Omental fat pad (tissue), 4 donors: ENCODE data around the gene CNTN4. TPM values are rescaled to one million over a fixed set of nuclear protein-coding genes. Genes with fewer than 3 reads are reported as not detected.

Experiments used
- ATAC-seq: fragments of 150-250 bp; one replicate; pipeline ENCODE4 v1.9.1; 2016; ENCODE audit warnings: mild to moderate bottlenecking, moderate library complexity; ENCODE audit not compliant: low FRiP score
- DNase-seq: peaks from one replicate; pipeline ENCODE4 v3.0.0-alpha.2; 2019; ENCODE audit warnings: low spot score
- total RNA-seq, 4 donors: library from RNA; depleted of rRNA; stranded (reverse); fragments of >200 nt; gene quantifications; one replicate each; pipeline ENCODE4 v1.1.0, GENCODE V29; 2016
- TF ChIP-seq, protein P1 (sequence below), 3 donors: fragments of 450-650 bp; IDR thresholded peaks; one replicate each; pipeline ENCODE4 v1.5.1; 2016 to 2017; ENCODE audit warnings: antibody characterized with exemption in 3 of 3, mild to moderate bottlenecking in 3 of 3, moderate library complexity in 2 of 3

The CNTN4 gene
- total RNA-seq, 4 donors from 2014 or later = 2.6 to 9.5 (median 7.2) TPM

DNA sequence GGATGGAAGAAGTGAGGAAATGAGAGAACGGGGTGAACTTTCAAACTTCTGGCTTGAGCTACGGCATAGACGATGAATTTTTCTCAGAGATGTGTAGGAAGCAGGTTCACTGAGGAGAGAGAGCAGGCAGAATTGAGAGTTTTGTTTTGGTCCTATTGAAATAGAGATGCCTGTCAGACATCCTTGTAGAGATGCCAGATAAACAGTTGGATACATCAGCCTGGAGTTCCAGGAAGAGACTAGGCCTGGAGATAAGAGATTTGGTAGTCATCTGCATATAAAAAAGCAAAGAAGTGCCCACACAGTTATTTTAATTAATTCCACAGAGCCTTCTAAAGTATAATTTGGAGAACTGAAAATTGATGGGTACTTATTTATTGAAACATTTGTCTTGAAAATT lies 515.9 kb downstream of the CNTN4 start:
- TF ChIP-seq, protein P1, sequence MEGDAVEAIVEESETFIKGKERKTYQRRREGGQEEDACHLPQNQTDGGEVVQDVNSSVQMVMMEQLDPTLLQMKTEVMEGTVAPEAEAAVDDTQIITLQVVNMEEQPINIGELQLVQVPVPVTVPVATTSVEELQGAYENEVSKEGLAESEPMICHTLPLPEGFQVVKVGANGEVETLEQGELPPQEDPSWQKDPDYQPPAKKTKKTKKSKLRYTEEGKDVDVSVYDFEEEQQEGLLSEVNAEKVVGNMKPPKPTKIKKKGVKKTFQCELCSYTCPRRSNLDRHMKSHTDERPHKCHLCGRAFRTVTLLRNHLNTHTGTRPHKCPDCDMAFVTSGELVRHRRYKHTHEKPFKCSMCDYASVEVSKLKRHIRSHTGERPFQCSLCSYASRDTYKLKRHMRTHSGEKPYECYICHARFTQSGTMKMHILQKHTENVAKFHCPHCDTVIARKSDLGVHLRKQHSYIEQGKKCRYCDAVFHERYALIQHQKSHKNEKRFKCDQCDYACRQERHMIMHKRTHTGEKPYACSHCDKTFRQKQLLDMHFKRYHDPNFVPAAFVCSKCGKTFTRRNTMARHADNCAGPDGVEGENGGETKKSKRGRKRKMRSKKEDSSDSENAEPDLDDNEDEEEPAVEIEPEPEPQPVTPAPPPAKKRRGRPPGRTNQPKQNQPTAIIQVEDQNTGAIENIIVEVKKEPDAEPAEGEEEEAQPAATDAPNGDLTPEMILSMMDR (IDR thresholded peaks at IDR 0.05) = no peak
- DNase-seq = no peak
- no peak for ATAC-seq

DNA sequence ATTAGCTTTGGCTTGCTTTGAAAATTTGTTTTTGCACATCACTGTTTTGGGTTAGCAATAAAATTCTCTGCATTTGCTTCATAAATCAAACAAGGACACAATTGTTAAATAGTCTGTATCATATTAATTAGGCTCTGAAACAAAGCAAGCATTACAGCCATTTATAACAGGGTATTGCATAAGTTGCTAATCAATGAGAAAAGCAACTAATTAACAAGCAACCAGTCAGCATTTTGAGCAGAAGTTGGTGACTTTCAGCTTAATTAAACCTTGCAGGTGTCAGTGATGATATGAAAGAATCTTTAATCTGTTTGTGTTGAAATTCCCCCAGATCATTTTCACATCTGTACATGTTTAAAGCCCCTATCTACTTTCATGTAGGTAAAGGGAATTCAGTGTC lies 516.4 kb downstream of the CNTN4 start:
- no peak for ATAC-seq
- no peak for DNase-seq
- TF ChIP-seq, protein P1 (IDR thresholded peaks at IDR 0.05) = no peak

DNA sequence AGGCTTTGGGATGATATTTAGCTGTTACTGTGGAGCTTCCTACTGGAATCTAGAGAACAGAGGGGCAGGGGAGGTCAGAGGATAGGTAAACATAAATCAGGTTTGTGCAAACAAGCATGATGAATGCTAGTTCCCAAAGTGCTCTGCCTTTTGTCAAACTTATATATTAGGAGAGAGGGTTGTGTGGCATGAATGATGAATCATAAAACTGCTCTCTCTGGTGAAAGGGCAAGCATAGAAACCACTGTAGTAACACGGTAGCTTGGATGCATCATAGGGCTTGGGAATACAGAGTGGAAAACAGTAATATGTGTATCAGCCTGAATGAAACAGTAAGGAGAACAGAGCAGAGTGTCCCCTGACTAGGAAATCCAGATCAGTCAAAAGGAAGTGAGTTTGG lies 524.8 kb downstream of the CNTN4 start:
- DNase-seq (no peak), ATAC-seq (no peak)
- TF ChIP-seq, protein P1 (IDR thresholded peaks at IDR 0.05) = no peak

DNA sequence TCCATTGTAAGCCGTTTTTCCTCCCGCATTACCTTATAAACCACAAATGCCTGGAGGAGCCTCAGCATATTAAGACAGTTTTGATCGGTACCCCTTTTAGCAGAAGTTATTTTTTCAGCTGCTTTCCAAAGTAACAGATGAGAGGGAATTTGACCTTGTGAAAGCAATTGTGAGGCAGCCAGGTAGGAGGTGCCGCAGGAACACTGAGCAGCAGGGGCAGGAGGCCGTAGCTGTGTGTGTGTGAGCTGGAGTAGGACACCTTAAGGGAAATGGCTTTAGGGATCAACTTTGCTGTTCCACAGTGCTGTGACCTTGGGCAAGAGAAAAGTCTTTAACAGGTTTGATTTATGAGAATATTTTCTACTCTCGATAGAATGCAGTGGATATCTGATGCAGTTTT lies 529.5 kb downstream of the CNTN4 start:
- DNase-seq (no peak), ATAC-seq (no peak)
- TF ChIP-seq, protein P1 (IDR thresholded peaks at IDR 0.05) = no peak

DNA sequence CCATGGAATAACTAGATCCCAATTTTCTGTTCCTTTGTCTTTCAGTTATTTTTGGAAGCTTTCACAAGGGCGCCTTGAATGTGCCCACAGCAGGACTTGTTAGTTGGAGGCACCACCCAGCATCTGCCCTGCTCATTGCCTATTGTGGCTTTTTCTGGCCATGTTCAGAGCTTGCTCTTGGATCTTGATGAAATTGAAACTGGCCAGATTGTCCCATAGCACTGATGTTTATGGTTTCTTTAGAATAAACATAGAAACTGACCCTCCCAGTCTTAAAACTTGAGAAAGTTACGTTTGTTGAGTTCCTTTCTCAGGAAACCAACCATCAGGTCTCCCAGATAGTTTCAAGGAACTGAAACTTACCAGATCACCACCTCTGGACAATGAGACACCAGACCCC lies 536.8 kb downstream of the CNTN4 start:
- ATAC-seq = no peak
- TF ChIP-seq, protein P1 (IDR thresholded peaks at IDR 0.05) = no peak
- DNase-seq = no peak

DNA sequence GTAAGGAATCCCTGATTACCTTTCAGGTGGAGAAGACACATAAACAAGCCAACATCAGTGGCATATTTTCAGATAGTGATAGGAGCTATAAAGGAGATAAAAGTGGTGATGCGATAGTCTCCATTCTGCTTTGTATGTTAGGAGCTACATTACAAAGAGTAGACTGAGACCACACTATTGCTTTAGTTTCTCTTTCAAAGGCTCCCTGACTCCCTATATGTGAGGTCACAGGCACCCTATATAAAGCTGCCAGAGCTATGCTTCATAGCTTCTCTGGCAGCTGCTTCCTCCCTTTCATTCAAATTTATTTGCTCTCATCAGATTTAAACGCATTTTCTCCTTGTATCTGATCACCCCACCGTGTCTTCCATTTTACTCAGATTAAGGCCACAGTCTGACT lies 544.9 kb downstream of the CNTN4 start:
- TF ChIP-seq, protein P1 (IDR thresholded peaks at IDR 0.05) = no peak
- ATAC-seq = no peak
- DNase-seq = no peak

DNA sequence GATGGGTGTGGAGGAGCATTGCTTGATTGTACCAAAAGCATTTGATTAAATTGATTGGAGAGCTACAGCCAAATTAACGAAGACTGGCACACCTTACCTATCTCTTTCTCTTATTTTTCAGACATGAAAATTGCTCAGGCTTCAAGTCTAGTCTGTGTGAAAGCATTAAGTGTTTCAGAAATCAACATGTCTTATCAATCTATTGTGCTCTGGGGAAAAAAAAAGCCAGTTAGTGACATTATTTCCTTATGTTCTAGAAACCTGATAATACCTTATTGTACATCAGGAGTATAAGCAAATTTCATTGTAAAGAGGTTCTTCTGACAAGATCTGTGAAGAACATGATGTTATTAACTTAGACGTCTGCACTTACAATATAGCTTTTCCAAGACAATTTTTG lies 546.3 kb downstream of the CNTN4 start:
- TF ChIP-seq, protein P1 (IDR thresholded peaks at IDR 0.05) = no peak
- ATAC-seq (no peak), DNase-seq (no peak)
